Mesothelial cell of epicardium (in vitro differentiated cells): Measurements from ENCODE around the gene ADSL. TPM values are rescaled to one million over a fixed set of nuclear protein-coding genes. Genes with fewer than 3 reads are reported as not detected.

Source experiments
- DNase-seq, 2 experiments: peaks; one replicate each; pipeline ENCODE4 v3.0.0; 2021; ENCODE audit warnings: low spot score in 2 of 2; ENCODE audit not compliant: unreplicated experiment in 2 of 2
- H3K27ac Mint-ChIP-seq: 2 replicates; pipeline ENCODE4 v1.8.0; 2021; ENCODE audit warnings: mixed read lengths
- H3K27me3 Mint-ChIP-seq: 2 replicates; pipeline ENCODE4 v1.8.0; 2021; ENCODE audit warnings: low read depth, mixed read lengths
- H3K36me3 Mint-ChIP-seq: 2 replicates; pipeline ENCODE4 v1.8.0; 2021; ENCODE audit warnings: mixed read lengths
- H3K4me1 Mint-ChIP-seq: 2 replicates; pipeline ENCODE4 v1.8.0; 2021; ENCODE audit warnings: mixed read lengths
- H3K4me3 Mint-ChIP-seq: 2 replicates; pipeline ENCODE4 v1.8.0; 2021; ENCODE audit warnings: mild to moderate bottlenecking, moderate library complexity, mixed read lengths
- H3K9me3 Mint-ChIP-seq: 2 replicates; pipeline ENCODE4 v1.8.0; 2021; ENCODE audit warnings: mixed read lengths
- CTCF ChIP-seq: fragments of 200-600 bp; sonication (generic); IDR thresholded peaks from one replicate; pipeline ENCODE4 v1.5.0; 2021; ENCODE audit warnings: antibody characterized with exemption; ENCODE audit not compliant: unreplicated experiment
- total RNA-seq: library from RNA; stranded (reverse); gene quantifications from 3 replicates; pipeline ENCODE4 v1.2.1, GENCODE V29; 2021

Gene ADSL
- total RNA-seq, 1 donor from 2014 or later, result 73.4 TPM

DNA sequence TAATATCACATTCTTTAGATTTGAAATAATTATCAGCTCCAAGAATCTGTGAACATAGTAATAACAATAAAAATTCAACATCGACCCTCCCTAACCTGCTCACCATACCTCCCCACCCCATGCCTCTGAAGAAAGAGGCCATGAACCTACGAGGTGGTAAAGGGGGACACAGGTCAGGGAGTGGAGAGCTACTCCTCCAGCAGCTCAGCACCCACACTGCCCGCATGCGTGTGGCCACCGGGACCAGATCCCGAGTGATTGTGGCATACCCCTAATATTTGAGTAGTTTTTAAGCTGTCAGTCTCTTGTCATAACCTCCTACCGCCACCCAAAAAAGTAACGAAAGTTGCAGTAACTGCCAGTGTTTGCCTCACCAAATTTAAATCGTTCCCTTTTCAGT lies 16.8 kb upstream of the ADSL start:
- no peak for TF ChIP-seq CTCF
- no peak for DNase-seq
- no peak overlapping the region for H3K4me3 Mint-ChIP-seq
- H3K36me3 Mint-ChIP-seq, result peaks cover 21% of the 10 kb centered on the region
- no peaks in the 10 kb centered on the region for H3K27me3 Mint-ChIP-seq
- H3K27ac Mint-ChIP-seq, result no peak overlapping the region
- H3K4me1 Mint-ChIP-seq, result peaks cover 9% of the 10 kb centered on the region
- no peaks in the 10 kb centered on the region for H3K9me3 Mint-ChIP-seq

GRCh38 chr22:40330086-40330485 lies 16.2 kb upstream of the ADSL start:
- no peak overlapping the region for H3K4me3 Mint-ChIP-seq
- H3K4me1 Mint-ChIP-seq, result peaks cover 9% of the 10 kb centered on the region
- no peak for DNase-seq
- H3K36me3 Mint-ChIP-seq, result peaks cover 18% of the 10 kb centered on the region
- no peaks in the 10 kb centered on the region for H3K27me3 Mint-ChIP-seq
- TF ChIP-seq CTCF, result no peak
- H3K9me3 Mint-ChIP-seq, result no peaks in the 10 kb centered on the region
- no peak overlapping the region for H3K27ac Mint-ChIP-seq

DNA sequence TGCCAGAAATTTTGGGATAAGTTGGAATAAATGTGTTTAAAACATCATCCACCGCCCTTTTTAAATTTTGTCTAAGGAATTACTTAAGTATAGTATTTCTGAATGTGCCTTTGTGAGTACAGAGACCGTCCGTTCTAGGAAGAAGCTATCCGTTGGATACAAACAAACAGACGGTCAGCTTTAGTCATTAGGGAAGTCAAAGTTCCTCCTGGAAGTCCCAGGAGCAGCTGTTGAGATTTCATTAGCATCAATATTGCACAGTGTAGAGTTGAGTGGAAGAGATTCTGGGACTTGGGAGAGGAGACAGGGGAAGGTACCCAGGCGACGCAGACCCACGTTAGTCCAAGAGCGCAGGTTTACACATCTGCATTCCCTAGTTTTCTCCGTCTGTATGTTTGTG lies 15.7 kb upstream of the ADSL start:
- H3K27me3 Mint-ChIP-seq, result no peaks in the 10 kb centered on the region
- H3K27ac Mint-ChIP-seq, result no peak overlapping the region
- no peak for DNase-seq
- no peak for TF ChIP-seq CTCF
- peaks cover 17% of the 10 kb centered on the region for H3K36me3 Mint-ChIP-seq
- H3K4me3 Mint-ChIP-seq, result no peak overlapping the region
- H3K9me3 Mint-ChIP-seq, result no peaks in the 10 kb centered on the region
- H3K4me1 Mint-ChIP-seq, result peaks cover 9% of the 10 kb centered on the region

GRCh38 chr22:40331706-40332105 lies 14.6 kb upstream of the ADSL start:
- no peaks in the 10 kb centered on the region for H3K27me3 Mint-ChIP-seq
- H3K4me3 Mint-ChIP-seq, result no peak overlapping the region
- TF ChIP-seq CTCF, result no peak
- peak overlapping the region; percentile 81 for H3K27ac Mint-ChIP-seq
- no peak for DNase-seq
- peaks cover 9% of the 10 kb centered on the region for H3K4me1 Mint-ChIP-seq
- no peaks in the 10 kb centered on the region for H3K9me3 Mint-ChIP-seq
- peaks cover 19% of the 10 kb centered on the region for H3K36me3 Mint-ChIP-seq

DNA sequence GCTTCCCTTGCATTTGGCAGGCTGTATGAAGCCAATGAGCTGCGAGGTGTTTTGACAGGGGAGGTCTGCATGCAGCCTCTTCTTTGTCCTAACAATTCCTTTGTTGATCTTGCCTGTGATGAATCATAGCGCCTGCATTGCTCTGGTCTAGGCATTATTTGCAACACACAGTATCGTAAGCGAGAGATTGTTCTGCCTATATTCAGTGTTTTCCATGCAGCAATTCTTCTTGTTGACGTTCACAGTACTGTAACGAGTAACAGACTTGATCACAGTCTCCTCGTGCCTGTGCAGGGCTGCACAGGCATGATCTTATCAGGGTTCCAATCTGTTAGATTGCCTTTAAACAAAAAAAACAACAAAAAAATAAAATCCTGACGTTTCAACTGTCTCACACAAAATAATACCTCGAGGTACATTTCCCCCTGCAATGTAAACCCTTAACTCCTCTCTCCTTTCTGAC lies 13.9 kb upstream of the ADSL start:
- Mint-ChIP-seq H3K27me3 (no peaks in the 10 kb centered on the region), H3K4me3 (no peak overlapping the region), H3K9me3 (no peaks in the 10 kb centered on the region), H3K4me1 (peaks cover 9% of the 10 kb centered on the region), H3K36me3 (peaks cover 17% of the 10 kb centered on the region), H3K27ac (peak overlapping the region; percentile 81)
- TF ChIP-seq CTCF, result no peak
- no peak for DNase-seq

DNA sequence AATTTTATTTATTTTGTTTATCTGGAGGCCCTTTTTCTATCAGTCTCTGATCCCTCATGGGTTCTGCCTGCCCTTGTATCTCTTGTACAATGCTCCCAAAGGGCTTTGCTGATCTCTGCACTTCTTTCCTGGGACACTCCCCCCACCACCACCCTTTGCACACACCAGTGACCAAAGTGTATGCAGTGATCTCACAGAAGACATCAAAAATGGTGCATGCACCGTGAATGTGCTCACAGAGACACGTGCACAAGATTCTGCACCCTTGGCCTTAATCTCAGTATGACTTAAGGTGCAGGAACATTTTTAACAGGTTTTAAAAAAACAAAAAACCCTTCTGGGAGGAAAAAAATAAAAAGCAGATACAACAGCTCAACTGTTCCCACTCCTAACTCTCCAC lies 12.2 kb upstream of the ADSL start:
- Mint-ChIP-seq H3K27ac (no peak overlapping the region), H3K9me3 (no peaks in the 10 kb centered on the region)
- TF ChIP-seq CTCF, result no peak

More for the DNA sequence above, 12.2 kb upstream of the ADSL start:
- no peaks in the 10 kb centered on the region for H3K27me3 Mint-ChIP-seq
- H3K36me3 Mint-ChIP-seq, result peaks cover 18% of the 10 kb centered on the region
- H3K4me3 Mint-ChIP-seq, result no peak overlapping the region
- peaks cover 9% of the 10 kb centered on the region for H3K4me1 Mint-ChIP-seq
- DNase-seq, result no peak
